Thyroid gland (tissue), 4 donors: ENCODE measurements around the gene SSC4D.
"Not testable (repeated sequence)": the region's sequence is repeated elsewhere in the genome, so short reads cannot be mapped to it uniquely, and the experiment has no call there.

ENCODE experiments used
- CTCF ChIP-seq, 6 experiments: fragments of 200-600 bp in 3 of 6; fragments of 450-650 bp in 3 of 6; sonication (generic) in 3 of 6; IDR thresholded peaks; one replicate each; pipeline ENCODE4 v1.5.1; 2016 to 2019; ENCODE audit warnings: antibody characterized with exemption in 6 of 6, mild to moderate bottlenecking in 2 of 6, inconsistent platforms in 1 of 6, moderate library complexity in 1 of 6
- POLR2A ChIP-seq, 2 donors: fragments of 450-650 bp; IDR thresholded peaks; one replicate each; pipeline ENCODE4 v1.6.1; 2017; ENCODE audit warnings: antibody characterized with exemption in 2 of 2, mild to moderate bottlenecking in 2 of 2, moderate library complexity in 1 of 2

GRCh38 chr7:76445577-76446008, 36.1 kb upstream of the SSC4D start:
- not testable (repeated sequence) for TF ChIP-seq CTCF, POLR2A (IDR thresholded peaks at IDR 0.05)
